NCI-H1092 treated with DMSO at 0.1 percent for 48 hours (cell line): ENCODE measurements around the gene WFDC5.

Source experiments
- DNase-seq: peaks from one replicate; lab custom pipeline; 2025; lab: John Stamatoyannopoulos, UW

Gene WFDC5

GRCh38 chr20:45115386-45115774, 406 bp upstream of the WFDC5 start:
- no peak for DNase-seq

GRCh38 chr20:45113865-45114264, 1.1 kb downstream of the WFDC5 start:
- no peak for DNase-seq

GRCh38 chr20:45112754-45113153, 2.2 kb downstream of the WFDC5 start:
- DNase-seq, result no peak

GRCh38 chr20:45111799-45112471, 3.0 kb downstream of the WFDC5 start:
- DNase-seq, result no peak

- DNase-seq, result no peak
Measured at GRCh38 chr20:45111285-45111684, 3.7 kb downstream of the WFDC5 start.

- no peak for DNase-seq
Measured at GRCh38 chr20:45110301-45110700, 4.7 kb downstream of the WFDC5 start.

GRCh38 chr20:45109634-45110033, 5.3 kb downstream of the WFDC5 start:
- DNase-seq, result no peak

GRCh38 chr20:45105317-45105716, 9.7 kb downstream of the WFDC5 start:
- no peak for DNase-seq

- DNase-seq, result no peak
Measured at GRCh38 chr20:45104786-45105185, 10.2 kb downstream of the WFDC5 start.

GRCh38 chr20:45103072-45103471, 11.9 kb downstream of the WFDC5 start:
- no peak for DNase-seq

GRCh38 chr20:45101333-45101850, 13.6 kb downstream of the WFDC5 start:
- DNase-seq, result no peak

- DNase-seq, result no peak
Measured at GRCh38 chr20:45100563-45101245, 14.3 kb downstream of the WFDC5 start, which contains the start of gene KCNS1. Gene KCNS1, minus strand, starts transcription at chr20:45101127. Its CDS starts 1,891 bp downstream, at chr20:45099236.

GRCh38 chr20:45098103-45098773, 16.7 kb downstream of the WFDC5 start:
- no peak for DNase-seq

GRCh38 chr20:45097485-45098102, 17.4 kb downstream of the WFDC5 start:
- DNase-seq, result peak; percentile 11

GRCh38 chr20:45096781-45097180, 18.2 kb downstream of the WFDC5 start:
- DNase-seq, result no peak

GRCh38 chr20:45095805-45096238, 19.2 kb downstream of the WFDC5 start:
- peak; percentile 8 for DNase-seq

GRCh38 chr20:45094864-45095574, 20.0 kb downstream of the WFDC5 start:
- no peak for DNase-seq

GRCh38 chr20:45094201-45094600, 20.8 kb downstream of the WFDC5 start:
- DNase-seq, result no peak

GRCh38 chr20:45092898-45093297, 22.1 kb downstream of the WFDC5 start:
- no peak for DNase-seq

GRCh38 chr20:45091366-45091765, 23.6 kb downstream of the WFDC5 start:
- no peak for DNase-seq

- no peak for DNase-seq
Measured at GRCh38 chr20:45090481-45090880, 24.5 kb downstream of the WFDC5 start.

- no peak for DNase-seq
Measured at GRCh38 chr20:45088247-45088646, 26.7 kb downstream of the WFDC5 start.
